ENCODE data around the gene NDUFV1. TPM values are rescaled to one million over a fixed set of nuclear protein-coding genes. Genes with fewer than 3 reads are reported as not detected.
"Not testable (repeated sequence)": the region's sequence is repeated elsewhere in the genome, so short reads cannot be mapped to it uniquely, and the experiment has no call there.

Gene NDUFV1
- total and polyA plus RNA-seq, 3 donors from 2014 or later = 187 to 369 (median 312) TPM

- TF ChIP-seq, protein P1, sequence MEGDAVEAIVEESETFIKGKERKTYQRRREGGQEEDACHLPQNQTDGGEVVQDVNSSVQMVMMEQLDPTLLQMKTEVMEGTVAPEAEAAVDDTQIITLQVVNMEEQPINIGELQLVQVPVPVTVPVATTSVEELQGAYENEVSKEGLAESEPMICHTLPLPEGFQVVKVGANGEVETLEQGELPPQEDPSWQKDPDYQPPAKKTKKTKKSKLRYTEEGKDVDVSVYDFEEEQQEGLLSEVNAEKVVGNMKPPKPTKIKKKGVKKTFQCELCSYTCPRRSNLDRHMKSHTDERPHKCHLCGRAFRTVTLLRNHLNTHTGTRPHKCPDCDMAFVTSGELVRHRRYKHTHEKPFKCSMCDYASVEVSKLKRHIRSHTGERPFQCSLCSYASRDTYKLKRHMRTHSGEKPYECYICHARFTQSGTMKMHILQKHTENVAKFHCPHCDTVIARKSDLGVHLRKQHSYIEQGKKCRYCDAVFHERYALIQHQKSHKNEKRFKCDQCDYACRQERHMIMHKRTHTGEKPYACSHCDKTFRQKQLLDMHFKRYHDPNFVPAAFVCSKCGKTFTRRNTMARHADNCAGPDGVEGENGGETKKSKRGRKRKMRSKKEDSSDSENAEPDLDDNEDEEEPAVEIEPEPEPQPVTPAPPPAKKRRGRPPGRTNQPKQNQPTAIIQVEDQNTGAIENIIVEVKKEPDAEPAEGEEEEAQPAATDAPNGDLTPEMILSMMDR (IDR thresholded peaks at IDR 0.05) = no peak
- no peak for TF ChIP-seq POLR2A (IDR thresholded peaks at IDR 0.05)
- peaks cover under 1% of the 10 kb centered on the region for H3K4me1 ChIP-seq
- H3K9me3 ChIP-seq = no peaks in the 10 kb centered on the region
- no peak overlapping the region for H3K27ac ChIP-seq
- no peaks in the 10 kb centered on the region for H3K27me3 ChIP-seq
- intact Hi-C loops (cut with DNase I; ENCODE audit: low total_unique reads) = no loop called here
- H3K4me3 ChIP-seq = no peak overlapping the region
- no peaks in the 10 kb centered on the region for H3K36me3 ChIP-seq (ENCODE audit: low read depth, missing control alignments)
- WGBS, 2 donors = 56 to 69% methylated on average over 7 of the region's 7 CpGs
- DNase-seq = no peak
Measured at GRCh38 chr11:67600324-67601029, 6.3 kb upstream of the NDUFV1 start.

DNA sequence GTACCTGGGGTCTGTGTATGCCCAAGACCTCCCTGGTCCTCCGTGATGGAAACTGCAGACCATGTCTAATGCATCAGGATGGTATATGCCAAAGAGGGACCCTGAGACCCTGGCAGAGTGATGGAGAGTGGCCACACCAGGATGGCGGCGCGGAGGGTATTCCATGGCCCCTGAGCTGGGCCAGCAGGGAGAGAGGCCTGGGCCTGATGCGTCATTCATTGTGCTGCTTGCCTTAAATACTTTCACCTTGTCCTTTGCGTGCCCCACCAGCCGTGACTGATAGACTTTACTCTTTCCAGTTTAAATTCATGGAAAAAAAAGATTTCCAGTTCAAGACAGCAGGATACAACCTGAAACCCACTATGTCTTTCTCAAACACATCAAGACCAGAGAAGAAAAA, 5.6 kb upstream of the NDUFV1 start:
- intact Hi-C loops (cut with DNase I; ENCODE audit: low total_unique reads) = no loop called here
- no peaks in the 10 kb centered on the region for H3K9me3 ChIP-seq
- H3K36me3 ChIP-seq (ENCODE audit: low read depth, missing control alignments) = no peaks in the 10 kb centered on the region
- TF ChIP-seq, protein P1 (IDR thresholded peaks at IDR 0.05) = no peak
- no peak for TF ChIP-seq POLR2A (IDR thresholded peaks at IDR 0.05)
- no peak overlapping the region for H3K4me3 ChIP-seq
- WGBS, 2 donors = 89 to 98% methylated on average over 7 of the region's 7 CpGs
- H3K4me1 ChIP-seq = peaks cover 7% of the 10 kb centered on the region
- H3K27me3 ChIP-seq = no peaks in the 10 kb centered on the region
- no peak for DNase-seq
- H3K27ac ChIP-seq = no peak overlapping the region

GRCh38 chr11:67604119-67604518, 2.6 kb upstream of the NDUFV1 start:
- H3K4me3 ChIP-seq; H3K9me3 ChIP-seq; H3K27ac ChIP-seq; intact Hi-C loops (cut with DNase I; ENCODE audit: low total_unique reads); H3K36me3 ChIP-seq (ENCODE audit: low read depth, missing control alignments); DNase-seq; H3K27me3 ChIP-seq: not testable (repeated sequence)
- peaks cover 18% of the 10 kb centered on the region for H3K4me1 ChIP-seq
- 76 to 88% methylated on average over 2 to 3 of the region's 4 CpGs for WGBS, 2 donors

GRCh38 chr11:67604815-67605214, 1.9 kb upstream of the NDUFV1 start:
- Histone ChIP-seq H3K27me3 (no peaks in the 10 kb centered on the region), H3K36me3 (ENCODE audit: low read depth, missing control alignments) (no peaks in the 10 kb centered on the region), H3K9me3 (no peaks in the 10 kb centered on the region), H3K4me1 (peaks cover 18% of the 10 kb centered on the region), H3K4me3 (no peak overlapping the region), H3K27ac (no peak overlapping the region)
- WGBS, 2 donors = 77 to 88% methylated on average over 1 to 2 of the region's 2 CpGs
- no peak for DNase-seq
- intact Hi-C loops (cut with DNase I; ENCODE audit: low total_unique reads) = no loop called here
- TF ChIP-seq, protein P1 (IDR thresholded peaks at IDR 0.05) = no peak
- TF ChIP-seq POLR2A (IDR thresholded peaks at IDR 0.05) = no peak

GRCh38 chr11:67605231-67606011, 1.3 kb upstream of the NDUFV1 start:
- Histone ChIP-seq H3K4me3 (no peak overlapping the region), H3K27me3 (no peaks in the 10 kb centered on the region), H3K9me3 (no peaks in the 10 kb centered on the region), H3K27ac (no peak overlapping the region), H3K36me3 (ENCODE audit: low read depth, missing control alignments) (no peaks in the 10 kb centered on the region), H3K4me1 (peaks cover 18% of the 10 kb centered on the region)
- intact Hi-C loops (cut with DNase I; ENCODE audit: low total_unique reads) = no loop called here
- TF ChIP-seq, protein P1 (IDR thresholded peaks at IDR 0.05) = no peak
- no peak for TF ChIP-seq POLR2A (IDR thresholded peaks at IDR 0.05)
- 54 to 70% methylated on average over 10 to 11 of the region's 11 CpGs for whole genome bisulfite sequencing, 2 donors
- no peak for DNase-seq

Data from testis (tissue), 3 donors.